GM10266 (cell line): ENCODE results near the gene CCDC201.
"Not testable (repeated sequence)": the region's sequence is repeated elsewhere in the genome, so short reads cannot be mapped to it uniquely, and the experiment has no call there.

ENCODE experiments used
- DNase-seq: peaks from one replicate; pipeline ENCODE4 v3.0.0; 2012; ENCODE audit errors: extremely low spot score
- CTCF ChIP-seq: IDR thresholded peaks from 2 replicates; pipeline ENCODE4 v1.5.1; 2012; ENCODE audit warnings: mild to moderate bottlenecking, low read depth; ENCODE audit not compliant: control insufficient read depth, insufficient read depth; ENCODE audit errors: missing control alignments

The CCDC201 gene

GRCh38 chr7:45873355-45873754, 473 bp upstream of the CCDC201 start:
- no peak for DNase-seq
- TF ChIP-seq CTCF = no peak

- peak; percentile 62 for TF ChIP-seq CTCF
- no peak for DNase-seq
Measured at GRCh38 chr7:45872116-45873034, 507 bp downstream of the CCDC201 start.

GRCh38 chr7:45869426-45869825, 3.5 kb downstream of the CCDC201 start:
- TF ChIP-seq CTCF = no peak
- DNase-seq = no peak

GRCh38 chr7:45867471-45867870, 5.4 kb downstream of the CCDC201 start:
- no peak for TF ChIP-seq CTCF
- DNase-seq = no peak

GRCh38 chr7:45865594-45866410, 7.1 kb downstream of the CCDC201 start:
- TF ChIP-seq CTCF = no peak
- no peak for DNase-seq

- DNase-seq = no peak
- TF ChIP-seq CTCF = no peak
Measured at GRCh38 chr7:45863715-45864114, 9.2 kb downstream of the CCDC201 start.

- DNase-seq = not testable (repeated sequence)
Measured at GRCh38 chr7:45856888-45857287, 16.0 kb downstream of the CCDC201 start.

- not testable (repeated sequence) for DNase-seq
Measured at GRCh38 chr7:45855680-45856079, 17.2 kb downstream of the CCDC201 start.

- not testable (repeated sequence) for DNase-seq
Measured at GRCh38 chr7:45853491-45853890, 19.4 kb downstream of the CCDC201 start.

GRCh38 chr7:45852984-45853383, 19.9 kb downstream of the CCDC201 start:
- DNase-seq = not testable (repeated sequence)

GRCh38 chr7:45848734-45849133, 24.1 kb downstream of the CCDC201 start:
- not testable (repeated sequence) for DNase-seq

- DNase-seq = not testable (repeated sequence)
Measured at GRCh38 chr7:45846536-45846935, 26.3 kb downstream of the CCDC201 start.
